ENCODE data around the gene C6orf47.
"Not testable (repeated sequence)": the region's sequence is repeated elsewhere in the genome, so short reads cannot be mapped to it uniquely, and the experiment has no call there.

- TF ChIP-seq SMC3 (IDR thresholded peaks at IDR 0.05); CTCF (IDR thresholded peaks at IDR 0.05); JUN (IDR thresholded peaks at IDR 0.05); BHLHE40 (IDR thresholded peaks at IDR 0.05; ENCODE audit: low read depth, low read length); RNF2 (IDR thresholded peaks at IDR 0.05; ENCODE audit: borderline replicate concordance, low read depth); RAD21 (conservative IDR thresholded peaks at IDR 0.05 in 1 of 2, IDR thresholded peaks at IDR 0.05 in 1 of 2); POLR2A (IDR thresholded peaks at IDR 0.05; ENCODE audit: low read length); NR3C1 (IDR thresholded peaks at IDR 0.05); PBX3 (IDR thresholded peaks at IDR 0.05); EP300 (IDR thresholded peaks at IDR 0.05); CEBPB (IDR thresholded peaks at IDR 0.05): not testable (repeated sequence)
Measured at GRCh38 chr6:31709157-31709556, 48.6 kb upstream of the C6orf47 start.

All from A549 (cell line).